Stimulated activated CD4-positive, alpha-beta T cell treated with anti-CD3 and anti-CD28 coated beads, Interleukin-4, amount 100 ng/mL, for 4 hours (primary cell): ENCODE results near the gene FCMR.

Source experiments
- DNase-seq, 2 experiments: peaks; one replicate each; pipeline ENCODE4 v3.0.0-alpha.2; 2020

The FCMR gene

GRCh38 chr1:206899717-206900116 is 22.0 kb downstream of the FCMR start:
- no peak for DNase-seq

GRCh38 chr1:206898915-206899431 is 22.8 kb downstream of the FCMR start:
- no peak for DNase-seq

- DNase-seq = no peak
Measured at GRCh38 chr1:206898089-206898914, 23.4 kb downstream of the FCMR start.

GRCh38 chr1:206897175-206897574 is 24.6 kb downstream of the FCMR start, which contains the start of gene IL24:
Gene IL24, plus strand, starts transcription at chr1:206897443. Its CDS starts 390 bp downstream, at chr1:206897833.
- DNase-seq = peak in 1 of 2 experiments; percentile 45

- DNase-seq = no peak
Measured at GRCh38 chr1:206896261-206896660, 25.5 kb downstream of the FCMR start.

- DNase-seq = no peak
Measured at GRCh38 chr1:206895837-206896242, 25.9 kb downstream of the FCMR start.

- no peak for DNase-seq
Measured at GRCh38 chr1:206895325-206895724, 26.4 kb downstream of the FCMR start.

- no peak for DNase-seq
Measured at GRCh38 chr1:206893380-206893779, 28.4 kb downstream of the FCMR start.

GRCh38 chr1:206892351-206892984 is 29.3 kb downstream of the FCMR start:
- no peak for DNase-seq

GRCh38 chr1:206891412-206891811 is 30.3 kb downstream of the FCMR start:
- no peak for DNase-seq

- no peak for DNase-seq
Measured at GRCh38 chr1:206890125-206891060, 31.3 kb downstream of the FCMR start.

- DNase-seq = no peak
Measured at GRCh38 chr1:206887701-206888100, 34.0 kb downstream of the FCMR start.

GRCh38 chr1:206886831-206887230 is 34.9 kb downstream of the FCMR start:
- DNase-seq = no peak

- DNase-seq = no peak
Measured at GRCh38 chr1:206885341-206886060, 36.2 kb downstream of the FCMR start.

- no peak for DNase-seq
Measured at GRCh38 chr1:206883876-206884275, 37.9 kb downstream of the FCMR start.

- DNase-seq = no peak
Measured at GRCh38 chr1:206883160-206883559, 38.6 kb downstream of the FCMR start.

- DNase-seq = no peak
Measured at GRCh38 chr1:206882555-206882954, 39.2 kb downstream of the FCMR start.

GRCh38 chr1:206880314-206880713 is 41.4 kb downstream of the FCMR start:
- no peak for DNase-seq

- DNase-seq = no peak
Measured at GRCh38 chr1:206878456-206878855, 43.3 kb downstream of the FCMR start.

GRCh38 chr1:206875752-206876377 is 45.9 kb downstream of the FCMR start:
- no peak for DNase-seq

- no peak for DNase-seq
Measured at GRCh38 chr1:206873603-206874188, 48.0 kb downstream of the FCMR start.
